HT-29 (cell line): ENCODE data around the gene NADK2. TPM values are rescaled to one million over a fixed set of nuclear protein-coding genes. Genes with fewer than 3 reads are reported as not detected.
A peak's percentile ranks its signal among the peaks of the same experiment; 100 is the strongest.

Experiments
- DNase-seq: peaks from one replicate; pipeline ENCODE4 v3.0.0-alpha.2; 2015; ENCODE audit warnings: low spot score
- total RNA-seq: library from RNA; depleted of rRNA; stranded (reverse); fragments of >200 nt; shearing (Covaris generic); gene quantifications from 2 replicates; pipeline ENCODE4 v1.2.3, GENCODE V29; 2014

Gene NADK2
- total RNA-seq, 1 experiment from 2014 or later, result 12.7 TPM

GRCh38 chr5:36164461-36164860, 77.3 kb downstream of the NADK2 start:
- no peak for DNase-seq

GRCh38 chr5:36162810-36163486, 78.8 kb downstream of the NADK2 start:
- DNase-seq, result no peak

- DNase-seq, result no peak
Observed at GRCh38 chr5:36161361-36161760, 80.4 kb downstream of the NADK2 start.

DNA sequence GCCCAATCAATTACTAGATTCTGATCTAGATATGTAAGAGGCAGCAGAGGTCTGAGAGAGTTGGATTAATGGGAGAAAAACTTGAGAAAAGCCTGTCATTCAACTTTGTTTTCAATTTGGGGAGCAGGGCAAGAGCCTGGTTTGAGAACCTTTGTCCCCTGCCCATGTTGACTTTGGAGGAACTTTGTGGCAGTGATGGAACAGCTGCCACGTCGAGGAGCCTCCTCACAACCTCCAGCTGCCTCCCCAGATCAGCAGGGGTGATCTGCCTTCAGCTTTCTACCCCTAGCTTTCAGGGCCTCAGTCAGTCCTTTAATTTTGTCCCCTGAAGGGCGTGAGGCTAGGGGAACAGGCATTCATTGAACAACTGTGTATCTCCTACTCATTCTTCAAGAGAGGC, 81.1 kb downstream of the NADK2 start:
- no peak for DNase-seq

GRCh38 chr5:36158144-36158543, 83.6 kb downstream of the NADK2 start:
- no peak for DNase-seq

GRCh38 chr5:36156619-36157018, 85.1 kb downstream of the NADK2 start:
- DNase-seq, result no peak

DNA sequence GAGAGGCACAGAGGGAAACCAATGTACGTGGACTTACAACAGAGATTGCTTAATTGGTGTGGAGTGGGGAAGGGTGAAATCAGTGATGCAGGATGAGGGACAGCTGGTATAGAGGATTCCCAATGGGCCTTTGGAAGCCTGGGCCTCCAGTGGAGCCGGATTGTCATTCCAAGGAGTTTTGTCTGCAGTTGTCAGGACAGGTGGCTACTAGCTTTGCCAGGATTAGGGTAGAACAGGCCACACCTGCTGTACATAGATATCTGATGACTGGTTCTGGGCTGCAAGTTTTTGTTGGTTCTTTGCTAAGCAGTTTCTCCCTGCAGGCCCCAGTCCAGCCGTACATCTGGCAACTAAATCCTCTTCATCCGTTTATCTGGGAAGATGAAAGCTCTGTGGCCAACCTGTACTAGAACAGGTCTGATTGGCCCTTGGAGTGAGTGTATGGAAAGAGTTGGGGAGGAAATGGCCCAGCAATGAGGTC, 85.6 kb downstream of the NADK2 start:
- no peak for DNase-seq

DNA sequence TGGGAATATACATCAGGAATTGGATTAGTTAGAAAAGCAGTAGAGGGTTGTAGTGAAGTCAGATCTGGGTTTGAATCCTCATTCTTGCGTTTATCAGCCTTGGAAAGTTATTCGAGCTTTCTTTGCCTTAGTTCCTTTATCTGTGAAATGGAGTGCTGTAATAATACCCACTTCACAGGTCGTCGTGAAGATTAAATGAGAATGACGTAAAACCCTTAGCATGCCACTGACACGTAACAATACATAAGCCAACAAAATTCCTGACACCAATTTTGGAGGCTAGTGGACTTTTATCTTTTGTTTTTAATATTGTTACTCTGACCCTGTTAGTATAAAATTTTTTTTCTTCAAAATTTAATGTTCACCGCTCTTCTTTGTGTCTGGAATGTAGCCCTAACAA, 86.4 kb downstream of the NADK2 start:
- no peak for DNase-seq

GRCh38 chr5:36153726-36154125, 88.0 kb downstream of the NADK2 start:
- DNase-seq, result no peak

- no peak for DNase-seq
Observed at GRCh38 chr5:36153298-36153677, 88.4 kb downstream of the NADK2 start.

DNA sequence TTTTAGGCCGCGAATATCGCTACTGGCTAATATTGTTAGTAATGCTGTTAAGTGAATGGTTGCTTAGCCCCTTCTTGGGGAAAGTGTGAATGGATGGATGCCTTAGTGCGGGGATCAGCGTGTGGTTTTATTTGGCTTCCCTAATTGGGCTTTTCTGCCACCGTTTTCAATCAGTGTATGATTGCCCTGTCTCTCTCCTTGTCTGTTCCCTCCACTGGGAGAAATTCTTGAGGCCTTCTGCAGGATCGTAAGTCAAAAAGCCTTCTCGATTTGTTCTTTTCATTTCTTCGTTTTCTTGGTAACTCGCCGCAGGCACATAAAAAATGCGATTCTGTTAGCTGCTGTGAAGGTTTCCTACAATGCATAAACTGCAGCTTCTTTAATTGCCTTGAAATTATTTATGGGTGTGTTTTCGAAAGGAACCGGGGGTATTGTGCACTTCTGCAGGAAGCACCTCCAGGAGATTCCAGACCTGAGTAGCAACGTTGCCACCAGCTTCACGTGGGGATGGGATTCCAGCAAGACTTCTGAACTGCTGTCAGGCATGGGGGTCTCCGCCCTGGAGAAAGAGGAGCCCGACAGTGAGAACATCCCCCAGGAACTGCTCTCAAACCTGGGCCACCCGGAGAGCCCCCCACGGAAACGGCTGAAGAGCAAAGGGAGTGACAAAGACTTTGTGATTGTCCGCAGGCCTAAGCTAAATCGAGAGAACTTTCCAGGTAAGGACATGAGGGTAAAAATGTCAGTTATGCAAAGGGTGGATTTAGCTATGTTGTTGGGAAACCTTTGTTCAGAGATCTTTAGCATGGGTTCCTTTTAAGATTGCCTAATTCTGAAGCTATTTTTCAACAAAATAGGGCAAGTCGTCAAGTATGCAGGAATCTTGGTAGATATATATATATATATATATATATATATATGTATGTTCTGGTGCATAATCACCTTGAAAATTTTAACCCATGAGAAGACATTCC, 89.1 kb downstream of the NADK2 start:
- DNase-seq, result peak; percentile 58

DNA sequence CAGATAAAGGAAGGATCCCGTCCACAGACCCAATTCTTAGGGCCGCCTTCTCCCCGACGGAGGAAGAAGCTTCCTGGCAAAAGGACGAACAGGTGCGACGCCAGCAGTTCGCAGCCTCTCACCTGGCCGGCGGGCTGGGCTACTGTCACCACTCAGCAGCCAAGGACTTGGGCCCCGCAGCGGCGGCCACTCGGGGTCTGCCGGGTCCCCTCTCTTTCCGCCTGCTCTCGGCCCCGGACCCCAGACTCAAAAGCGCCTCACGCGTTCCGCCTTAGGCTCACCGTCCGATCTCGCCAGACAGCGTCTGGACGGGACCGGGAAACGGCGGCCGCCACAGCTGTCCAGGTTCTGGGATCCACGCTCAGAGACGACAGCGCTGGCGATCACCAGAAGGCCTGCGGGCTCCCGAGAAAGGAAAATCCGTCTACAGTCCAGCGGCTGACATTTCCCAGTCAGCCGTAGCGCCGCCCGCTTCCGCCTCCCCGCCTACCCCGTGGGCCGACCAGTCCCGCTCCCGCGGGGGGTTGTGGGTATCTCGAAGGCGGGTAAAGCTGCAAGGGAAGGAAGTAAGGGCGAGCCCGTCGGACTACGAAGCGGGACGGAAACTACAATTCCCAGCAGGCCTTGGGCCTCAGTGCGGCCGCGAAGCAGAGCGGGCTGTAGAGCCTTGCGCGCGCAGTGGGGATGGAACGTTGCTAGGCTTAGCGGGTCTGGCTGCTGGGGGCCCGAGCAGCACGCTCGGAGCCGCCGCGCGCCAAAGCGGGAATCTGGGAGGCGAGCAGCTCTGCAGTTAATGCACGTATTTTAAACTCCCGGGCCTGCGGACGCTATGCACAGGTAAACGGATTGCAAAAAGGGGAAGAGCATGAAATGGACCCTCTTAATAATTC, 90.0 kb downstream of the NADK2 start, which contains the start of the genes LMBRD2 and SKP2:
Gene LMBRD2, minus strand, starts transcription at position 454 of the 890 bp plus-strand sequence. CDS start 8,538 bp downstream, outside the sequence.
Gene SKP2, plus strand, starts transcription at position 678 of the 890 bp plus-strand sequence. Its CDS starts 152 bp downstream, at position 830.
- peak; percentile 99 for DNase-seq

DNA sequence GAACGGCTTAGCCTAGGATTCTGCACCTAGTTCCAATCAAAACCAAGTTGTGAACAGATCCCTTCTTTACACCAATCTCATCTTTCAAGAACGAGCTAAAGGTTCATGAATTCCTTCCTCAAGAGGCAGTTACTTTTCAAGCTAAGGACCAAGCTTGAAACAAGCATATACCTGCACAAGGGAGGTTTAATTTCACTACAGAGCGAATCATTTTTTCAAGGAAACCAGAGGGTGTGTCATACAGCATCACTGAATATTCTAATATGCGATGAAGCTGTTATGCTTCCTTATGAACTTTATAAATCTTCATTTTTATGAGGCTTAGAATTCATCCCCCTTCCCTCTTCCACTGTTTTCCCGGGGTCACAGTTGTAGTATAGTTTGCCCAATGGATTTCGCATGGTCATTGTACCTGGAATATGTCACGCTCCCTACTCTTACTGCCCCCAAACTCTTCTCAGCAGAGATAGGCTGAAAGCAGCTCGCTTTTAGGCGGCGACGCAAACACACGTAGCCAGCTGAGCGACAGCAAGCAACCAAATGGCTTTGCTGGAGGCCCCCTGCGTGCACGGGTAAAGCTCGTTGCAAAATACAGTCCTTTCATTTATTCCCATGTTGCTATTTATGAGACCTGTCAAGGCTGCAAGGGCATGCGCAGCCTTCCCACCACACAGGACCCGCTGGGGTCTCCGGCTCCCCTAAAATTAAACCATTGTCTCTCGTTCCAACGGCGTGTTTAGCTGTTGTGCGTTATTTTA, 90.9 kb downstream of the NADK2 start:
- peak; percentile 60 for DNase-seq

- no peak for DNase-seq
Observed at GRCh38 chr5:36147681-36148080, 94.0 kb downstream of the NADK2 start.

GRCh38 chr5:36146390-36146789, 95.3 kb downstream of the NADK2 start:
- DNase-seq, result no peak

DNA sequence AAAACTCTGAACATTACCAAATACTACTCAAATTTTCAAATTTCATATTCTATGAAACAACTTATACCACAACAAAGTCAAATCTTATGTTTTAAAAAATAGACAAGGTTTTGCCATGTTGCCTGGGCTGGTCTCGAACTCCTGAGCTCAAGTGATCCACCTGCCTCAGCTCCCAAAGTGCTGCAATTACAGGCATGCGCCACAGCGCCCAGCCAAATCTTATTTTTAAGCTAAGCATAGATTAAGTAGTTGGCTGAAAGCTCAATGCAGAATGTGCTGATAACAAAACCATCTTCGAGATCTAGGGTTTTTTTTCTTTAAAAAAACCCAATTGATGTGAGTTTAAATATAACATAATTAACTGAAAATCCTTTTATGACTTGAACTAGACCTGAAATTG, 96.4 kb downstream of the NADK2 start:
- no peak for DNase-seq
